Right ventricle myocardium superior (tissue), 1 donor: ENCODE data around the gene DPP10. TPM values are rescaled to one million over a fixed set of nuclear protein-coding genes. Genes with fewer than 3 reads are reported as not detected.
A peak's percentile ranks its signal among the peaks of the same experiment; 100 is the strongest.

Source experiments
- ATAC-seq: fragments of 200-7000 bp; cut with Tn5 transposase; one replicate; pipeline ENCODE4 v1.9.1; 2020; ENCODE audit warnings: mild to moderate bottlenecking; ENCODE audit not compliant: poor library complexity
- DNase-seq: peaks from one replicate; pipeline ENCODE4 v3.0.0-alpha.2; 2020
- intact Hi-C: fragments of 100-400 bp; cut with DNase I; formaldehyde crosslinking; loops from one replicate; pipeline ENCODE4 v1.11.2; 2022
- total RNA-seq: library from RNA; stranded (reverse); fragmentation: NEBNext Ultra II Directional; extraction: Animal tissue kit (Norgen Biotek cat#: 25700); gene quantifications from one replicate; pipeline ENCODE4 v1.2.1, GENCODE V29; 2021
- donor health status: DM: no; HTN: yes; CAD: no; lungs with severe emphysema.

The DPP10 gene
- total RNA-seq, 1 donor from 2014 or later, result 0.32 TPM

- DNase-seq (peak; percentile 39), ATAC-seq (peak; percentile 73)
- intact Hi-C loops, result no loop called here
Observed at GRCh38 chr2:114550895-114551793, 108.7 kb downstream of the DPP10 start.

GRCh38 chr2:114553027-114553426, 110.6 kb downstream of the DPP10 start:
- DNase-seq, result no peak
- intact Hi-C loops, result no loop called here
- ATAC-seq, result no peak

- intact Hi-C loops, result no loop called here
- ATAC-seq (no peak), DNase-seq (no peak)
Observed at GRCh38 chr2:114569166-114569565, 126.7 kb downstream of the DPP10 start.

GRCh38 chr2:114577657-114578056, 135.2 kb downstream of the DPP10 start:
- DNase-seq, result no peak
- intact Hi-C loops, result no loop called here
- ATAC-seq, result no peak

GRCh38 chr2:114579542-114579941, 137.1 kb downstream of the DPP10 start:
- no peak for ATAC-seq
- intact Hi-C loops, result no loop called here

GRCh38 chr2:114580691-114581090, 138.2 kb downstream of the DPP10 start:
- intact Hi-C loops, result no loop called here
- ATAC-seq (no peak), DNase-seq (no peak)

More at GRCh38 chr2:114579542-114579941, 137.1 kb downstream of the DPP10 start:
- DNase-seq, result no peak

- no peak for ATAC-seq
- intact Hi-C loops, result no loop called here
- DNase-seq, result no peak
Observed at GRCh38 chr2:114598329-114598728, 155.9 kb downstream of the DPP10 start.

GRCh38 chr2:114609203-114609602, 166.8 kb downstream of the DPP10 start:
- no peak for DNase-seq
- ATAC-seq, result no peak
- intact Hi-C loops, result no loop called here

- no peak for ATAC-seq
- intact Hi-C loops, result no loop called here
Observed at GRCh38 chr2:114609801-114610200, 167.4 kb downstream of the DPP10 start.

GRCh38 chr2:114610677-114611076, 168.2 kb downstream of the DPP10 start:
- DNase-seq (no peak), ATAC-seq (no peak)
- intact Hi-C loops, result no loop called here

More at GRCh38 chr2:114609801-114610200, 167.4 kb downstream of the DPP10 start:
- DNase-seq, result no peak

GRCh38 chr2:114614592-114614991, 172.2 kb downstream of the DPP10 start:
- DNase-seq (no peak), ATAC-seq (no peak)
- intact Hi-C loops, result no loop called here

GRCh38 chr2:114628481-114628880, 186.0 kb downstream of the DPP10 start:
- DNase-seq (no peak), ATAC-seq (no peak)
- intact Hi-C loops, result no loop called here

- no peak for DNase-seq
- ATAC-seq, result no peak
- intact Hi-C loops, result no loop called here
Observed at GRCh38 chr2:114631146-114631545, 188.7 kb downstream of the DPP10 start.

- DNase-seq, result no peak
- no peak for ATAC-seq
- intact Hi-C loops, result no loop called here
Observed at GRCh38 chr2:114642166-114642770, 199.8 kb downstream of the DPP10 start.

GRCh38 chr2:114642988-114643553, 200.6 kb downstream of the DPP10 start:
- intact Hi-C loops, result no loop called here
- no peak for ATAC-seq
- no peak for DNase-seq

- ATAC-seq (no peak), DNase-seq (no peak)
- intact Hi-C loops, result no loop called here
Observed at GRCh38 chr2:114651933-114652332, 209.5 kb downstream of the DPP10 start.

- ATAC-seq (no peak), DNase-seq (no peak)
- intact Hi-C loops, result no loop called here
Observed at GRCh38 chr2:114659880-114660279, 217.4 kb downstream of the DPP10 start.

- peak; percentile 64 for ATAC-seq
- intact Hi-C loops, result no loop called here
- DNase-seq, result peak; percentile 46
Observed at GRCh38 chr2:114661971-114662939, 219.8 kb downstream of the DPP10 start.

- intact Hi-C loops, result no loop called here
- ATAC-seq (no peak), DNase-seq (no peak)
Observed at GRCh38 chr2:114668415-114668814, 226.0 kb downstream of the DPP10 start.
